Activated CD4-positive, CD25-positive, alpha-beta regulatory T cell treated with anti-CD3 and anti-CD28 coated beads, Interleukin-2, amount 50 U/mL, for 24 hours (primary cell): ENCODE measurements around the gene CRIP1.

ENCODE experiments used
- ATAC-seq, 2 donors: fragments of 150-1000 bp; cut with Tn5 transposase; one replicate each; pipeline ENCODE4 v1.10.0; 2021; ENCODE audit warnings: mild to moderate bottlenecking in 1 of 2, moderate library complexity in 1 of 2

Gene CRIP1

GRCh38 chr14:105482486-105483110 is 4.1 kb upstream of the CRIP1 start:
- no peak for ATAC-seq

GRCh38 chr14:105483300-105484068 is 3.2 kb upstream of the CRIP1 start:
- ATAC-seq: no peak

GRCh38 chr14:105484069-105484996 is 2.4 kb upstream of the CRIP1 start:
- no peak for ATAC-seq

- ATAC-seq: no peak
These were observed 1.7 kb upstream of the CRIP1 start for GRCh38 chr14:105484997-105485393.

- no peak for ATAC-seq
These were observed 935 bp upstream of the CRIP1 start for GRCh38 chr14:105485739-105486162.

GRCh38 chr14:105486974-105487448 is 325 bp downstream of the CRIP1 start:
- ATAC-seq: no peak

GRCh38 chr14:105487449-105487985 is 831 bp downstream of the CRIP1 start:
- ATAC-seq: no peak

GRCh38 chr14:105487986-105488777 is 1.5 kb downstream of the CRIP1 start:
- ATAC-seq: no peak

- no peak for ATAC-seq
These were observed 2.3 kb downstream of the CRIP1 start for GRCh38 chr14:105488781-105489541.

GRCh38 chr14:105489542-105490266 is 3.0 kb downstream of the CRIP1 start:
- peak; percentile 7 for ATAC-seq

GRCh38 chr14:105490267-105490571 is 3.5 kb downstream of the CRIP1 start:
- ATAC-seq: peak; percentile 0

- ATAC-seq: peak; percentile 80 to 82
These were observed 4.1 kb downstream of the CRIP1 start, which contains the start of gene TEDC1 for GRCh38 chr14:105490572-105491365. TEDC1 (plus strand) TSS chr14:105491246; CDS start chr14:105491376, 130 bp downstream.

- ATAC-seq: no peak
These were observed 4.8 kb downstream of the CRIP1 start for GRCh38 chr14:105491366-105491973.

- ATAC-seq: no peak
These were observed 5.6 kb downstream of the CRIP1 start for GRCh38 chr14:105492031-105492970.

- ATAC-seq: no peak
These were observed 6.5 kb downstream of the CRIP1 start for GRCh38 chr14:105492971-105493871.

- ATAC-seq: no peak
These were observed 7.4 kb downstream of the CRIP1 start for GRCh38 chr14:105493921-105494605.
